DOHH2 (cell line): ENCODE data around the gene LRMDA.

ENCODE experiments used
- H3F3A ChIP-seq: fragments of 200-600 bp; sonication (generic), shearing (Covaris generic); 2 replicates; pipeline ENCODE4 v1.6.0; 2016; ENCODE audit warnings: antibody characterized with exemption, mild to moderate bottlenecking; ENCODE audit not compliant: control insufficient read depth, insufficient read depth
- H3K27ac ChIP-seq: fragments of 200-600 bp; sonication (generic); 2 replicates; pipeline ENCODE4 v1.5.1; 2014; ENCODE audit warnings: low read depth, mild to moderate bottlenecking, low read length, moderate library complexity
- H3K27me3 ChIP-seq: fragments of 200-600 bp; sonication (generic); 2 replicates; pipeline ENCODE4 v1.6.1; 2014; ENCODE audit warnings: mild to moderate bottlenecking, low read length, mixed read lengths; ENCODE audit not compliant: control insufficient read depth
- H3K36me3 ChIP-seq: fragments of 200-600 bp; sonication (generic); 2 replicates; pipeline ENCODE4 v1.6.1; 2014; ENCODE audit warnings: mild to moderate bottlenecking, low read length, moderate library complexity, mixed read lengths; ENCODE audit not compliant: control insufficient read depth
- H3K4me1 ChIP-seq: fragments of 200-600 bp; sonication (generic); 2 replicates; pipeline ENCODE4 v1.6.1; 2014; ENCODE audit warnings: mild to moderate bottlenecking, low read length, mixed read lengths; ENCODE audit not compliant: control insufficient read depth
- H3K4me2 ChIP-seq: fragments of 200-600 bp; sonication (generic); 2 replicates; pipeline ENCODE4 v1.6.0; 2014; ENCODE audit warnings: mild to moderate bottlenecking, low read length, moderate library complexity
- H3K4me3 ChIP-seq: fragments of 200-600 bp; sonication (generic); 2 replicates; pipeline ENCODE4 v1.5.1; 2014; ENCODE audit warnings: mild to moderate bottlenecking, low read length, mixed read lengths
- H3K79me2 ChIP-seq: fragments of 200-600 bp; sonication (generic); 2 replicates; pipeline ENCODE4 v1.6.1; 2014; ENCODE audit warnings: mild to moderate bottlenecking, low read length, mixed read lengths; ENCODE audit not compliant: control insufficient read depth
- H3K9me2 ChIP-seq: fragments of 200-600 bp; sonication (generic); replicated peaks from 2 replicates; pipeline ENCODE4 v1.6.1; 2014; ENCODE audit warnings: mild to moderate bottlenecking, low read length, mixed read lengths; ENCODE audit not compliant: control insufficient read depth
- H3K9me3 ChIP-seq: fragments of 200-600 bp; sonication (generic); 2 replicates; pipeline ENCODE4 v1.6.1; 2014; ENCODE audit warnings: antibody characterized with exemption, low read length, mixed read lengths; ENCODE audit not compliant: control insufficient read depth, insufficient read depth
- H4K20me1 ChIP-seq: fragments of 200-600 bp; sonication (generic); 2 replicates; pipeline ENCODE4 v1.6.0; 2014; ENCODE audit warnings: low read depth, mild to moderate bottlenecking, antibody characterized with exemption, low read length, moderate library complexity; ENCODE audit not compliant: control insufficient read depth, insufficient read depth
- CTCF ChIP-seq: fragments of 200-600 bp; sonication (generic); IDR thresholded peaks from one replicate; pipeline ENCODE4 v1.5.1; 2014; ENCODE audit warnings: antibody characterized with exemption, mild to moderate bottlenecking, low read depth, low read length; ENCODE audit not compliant: poor library complexity, severe bottlenecking
- EZH2phosphoT487 ChIP-seq: fragments of 200-600 bp; sonication (generic); IDR thresholded peaks from 2 replicates; pipeline ENCODE4 v1.6.1; 2017; ENCODE audit warnings: borderline replicate concordance, mild to moderate bottlenecking, antibody characterized with exemption, low read length, moderate library complexity, mixed read lengths

Gene LRMDA

GRCh38 chr10:76012716-76013327, 581.4 kb downstream of the LRMDA start:
- Histone ChIP-seq H3K9me2 (no peaks in the 10 kb centered on the region), H3K4me2 (no peak overlapping the region), H3K4me3 (no peak overlapping the region), H4K20me1 (no peaks in the 10 kb centered on the region), H3K27me3 (no peaks in the 10 kb centered on the region), H3K36me3 (no peaks in the 10 kb centered on the region), H3K79me2 (no peaks in the 10 kb centered on the region), H3K4me1 (no peaks in the 10 kb centered on the region), H3F3A (no peaks in the 10 kb centered on the region), H3K27ac (no peak overlapping the region), H3K9me3 (no peaks in the 10 kb centered on the region)
- no peak for TF ChIP-seq CTCF
- TF ChIP-seq EZH2phosphoT487, result no peak

- H3K27ac ChIP-seq, result no peak overlapping the region
- H4K20me1 ChIP-seq, result no peaks in the 10 kb centered on the region
- no peaks in the 10 kb centered on the region for H3K4me1 ChIP-seq
- no peaks in the 10 kb centered on the region for H3K9me2 ChIP-seq
- H3K4me3 ChIP-seq, result no peak overlapping the region
- TF ChIP-seq CTCF, result no peak
- TF ChIP-seq EZH2phosphoT487, result no peak
- H3K36me3 ChIP-seq, result no peaks in the 10 kb centered on the region
- H3K27me3 ChIP-seq, result no peaks in the 10 kb centered on the region
- no peak overlapping the region for H3K4me2 ChIP-seq
- no peaks in the 10 kb centered on the region for H3F3A ChIP-seq
- no peaks in the 10 kb centered on the region for H3K9me3 ChIP-seq
- no peaks in the 10 kb centered on the region for H3K79me2 ChIP-seq
Observed at GRCh38 chr10:76015245-76015644, 583.8 kb downstream of the LRMDA start.

GRCh38 chr10:76017026-76017732, 585.8 kb downstream of the LRMDA start:
- Histone ChIP-seq H3F3A (no peaks in the 10 kb centered on the region), H3K36me3 (no peaks in the 10 kb centered on the region), H3K27ac (no peak overlapping the region), H3K4me3 (no peak overlapping the region), H3K79me2 (no peaks in the 10 kb centered on the region), H3K9me3 (no peaks in the 10 kb centered on the region), H4K20me1 (no peaks in the 10 kb centered on the region), H3K9me2 (no peaks in the 10 kb centered on the region), H3K4me2 (no peak overlapping the region), H3K27me3 (no peaks in the 10 kb centered on the region), H3K4me1 (no peaks in the 10 kb centered on the region)
- no peak for TF ChIP-seq CTCF
- TF ChIP-seq EZH2phosphoT487, result no peak
